ENCODE measurements around the gene PFKP.

DNA sequence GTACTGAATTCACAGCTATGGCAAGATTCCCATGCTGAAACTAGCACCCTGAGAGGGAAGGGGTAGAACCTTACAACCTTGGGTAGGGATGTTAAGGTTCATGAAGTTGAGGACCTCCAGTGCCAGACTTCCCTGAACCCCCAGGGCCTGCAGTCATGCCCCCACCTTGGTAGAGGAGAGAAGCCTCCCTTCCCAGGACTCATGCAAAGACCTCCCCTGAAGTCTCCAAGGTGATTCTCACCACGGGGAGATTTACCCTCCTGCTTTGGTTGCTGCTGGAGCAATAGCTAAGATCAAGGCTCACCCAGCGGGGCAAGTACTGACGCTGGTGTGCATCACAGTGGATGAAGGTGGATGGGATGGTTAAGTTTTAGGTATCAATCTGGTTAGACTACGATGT is 49.1 kb upstream of the PFKP start:
- TF ChIP-seq, protein P1, sequence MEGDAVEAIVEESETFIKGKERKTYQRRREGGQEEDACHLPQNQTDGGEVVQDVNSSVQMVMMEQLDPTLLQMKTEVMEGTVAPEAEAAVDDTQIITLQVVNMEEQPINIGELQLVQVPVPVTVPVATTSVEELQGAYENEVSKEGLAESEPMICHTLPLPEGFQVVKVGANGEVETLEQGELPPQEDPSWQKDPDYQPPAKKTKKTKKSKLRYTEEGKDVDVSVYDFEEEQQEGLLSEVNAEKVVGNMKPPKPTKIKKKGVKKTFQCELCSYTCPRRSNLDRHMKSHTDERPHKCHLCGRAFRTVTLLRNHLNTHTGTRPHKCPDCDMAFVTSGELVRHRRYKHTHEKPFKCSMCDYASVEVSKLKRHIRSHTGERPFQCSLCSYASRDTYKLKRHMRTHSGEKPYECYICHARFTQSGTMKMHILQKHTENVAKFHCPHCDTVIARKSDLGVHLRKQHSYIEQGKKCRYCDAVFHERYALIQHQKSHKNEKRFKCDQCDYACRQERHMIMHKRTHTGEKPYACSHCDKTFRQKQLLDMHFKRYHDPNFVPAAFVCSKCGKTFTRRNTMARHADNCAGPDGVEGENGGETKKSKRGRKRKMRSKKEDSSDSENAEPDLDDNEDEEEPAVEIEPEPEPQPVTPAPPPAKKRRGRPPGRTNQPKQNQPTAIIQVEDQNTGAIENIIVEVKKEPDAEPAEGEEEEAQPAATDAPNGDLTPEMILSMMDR (IDR thresholded peaks at IDR 0.05; ENCODE audit: insufficient read depth, low read depth, low read length), result no peak
- no peak for TF ChIP-seq EZH2 (IDR thresholded peaks at IDR 0.05; ENCODE audit: insufficient read depth, low read length)

All from astrocyte (in vitro differentiated cells and primary cell).